ENCODE data around the gene SETD7.

SETD7 gene

GRCh38 chr4:139453371-139454110 lies 102.5 kb downstream of the SETD7 start:
- Histone ChIP-seq H3K4me1 (ENCODE audit: insufficient read depth, low read length, poor library complexity, severe bottlenecking) (peaks cover 51% of the 10 kb centered on the region), H3K36me3 (ENCODE audit: insufficient read depth, low read length) (no peaks in the 10 kb centered on the region), H3K79me2 (ENCODE audit: insufficient read depth, low read length) (peaks cover 51% of the 10 kb centered on the region), H4K20me1 (ENCODE audit: insufficient read depth, low read length, poor library complexity, severe bottlenecking) (peaks cover 35% of the 10 kb centered on the region), H3K27me3 (ENCODE audit: insufficient read depth, low read length, poor library complexity, severe bottlenecking) (no peaks in the 10 kb centered on the region), H3K4me2 (ENCODE audit: low read depth, low read length, poor library complexity, severe bottlenecking) (peak overlapping the region; percentile 95), H3K9me3 (ENCODE audit: insufficient read depth, low read depth, low read length) (no peaks in the 10 kb centered on the region), H3F3A (ENCODE audit: low read depth) (peaks cover 7% of the 10 kb centered on the region; the same call in 1 of the 2 replicates), H2AFZ (ENCODE audit: low read length) (peak overlapping the region; percentile 92), H3K4me3 (ENCODE audit: low read length, poor library complexity, severe bottlenecking) (peak overlapping the region; percentile 80), H3K9me2 (replicated peaks; ENCODE audit: low read depth, low read length) (no peaks in the 10 kb centered on the region), H3K9ac (ENCODE audit: low read depth, low read length, poor library complexity, severe bottlenecking) (peak overlapping the region; percentile 88)
- TF ChIP-seq EZH2phosphoT487 (IDR thresholded peaks at IDR 0.05; ENCODE audit: borderline replicate concordance) (no peak), CTCF (conservative IDR thresholded peaks at IDR 0.05; ENCODE audit: low read length) (no peak; the same call in none of the 2 replicates)

- TF ChIP-seq CTCF (conservative IDR thresholded peaks at IDR 0.05; ENCODE audit: low read length), result peak; percentile 68
- TF ChIP-seq EZH2phosphoT487 (IDR thresholded peaks at IDR 0.05; ENCODE audit: borderline replicate concordance), result no peak
- H3K36me3 ChIP-seq (ENCODE audit: insufficient read depth, low read length), result no peaks in the 10 kb centered on the region
- peaks cover 47% of the 10 kb centered on the region for H3K4me1 ChIP-seq (ENCODE audit: insufficient read depth, low read length, poor library complexity, severe bottlenecking)
- H3K27me3 ChIP-seq (ENCODE audit: insufficient read depth, low read length, poor library complexity, severe bottlenecking), result no peaks in the 10 kb centered on the region
- H3K4me3 ChIP-seq (ENCODE audit: low read length, poor library complexity, severe bottlenecking), result peak overlapping the region; percentile 80
- H4K20me1 ChIP-seq (ENCODE audit: insufficient read depth, low read length, poor library complexity, severe bottlenecking), result peaks cover 34% of the 10 kb centered on the region
- H3K4me2 ChIP-seq (ENCODE audit: low read depth, low read length, poor library complexity, severe bottlenecking), result peak overlapping the region; percentile 95
- no peaks in the 10 kb centered on the region for H3K9me3 ChIP-seq (ENCODE audit: insufficient read depth, low read depth, low read length)
- H3F3A ChIP-seq (ENCODE audit: low read depth), result peaks cover 7% of the 10 kb centered on the region; the same call in 1 of the 2 replicates
- peak overlapping the region; percentile 88 for H3K9ac ChIP-seq (ENCODE audit: low read depth, low read length, poor library complexity, severe bottlenecking)
- H3K79me2 ChIP-seq (ENCODE audit: insufficient read depth, low read length), result peaks cover 45% of the 10 kb centered on the region
- peak overlapping the region; percentile 92 for H2AFZ ChIP-seq (ENCODE audit: low read length)
- H3K9me2 ChIP-seq (replicated peaks; ENCODE audit: low read depth, low read length), result no peaks in the 10 kb centered on the region
These were observed 103.0 kb downstream of the SETD7 start for GRCh38 chr4:139453041-139453370.

- peaks cover 38% of the 10 kb centered on the region for H3K4me1 ChIP-seq (ENCODE audit: insufficient read depth, low read length, poor library complexity, severe bottlenecking)
- H3K9me3 ChIP-seq (ENCODE audit: insufficient read depth, low read depth, low read length), result no peaks in the 10 kb centered on the region
- no peaks in the 10 kb centered on the region for H3K36me3 ChIP-seq (ENCODE audit: insufficient read depth, low read length)
- TF ChIP-seq EZH2phosphoT487 (IDR thresholded peaks at IDR 0.05; ENCODE audit: borderline replicate concordance) (no peak), CTCF (conservative IDR thresholded peaks at IDR 0.05; ENCODE audit: low read length) (no peak)
- peak overlapping the region; percentile 88 for H3K9ac ChIP-seq (ENCODE audit: low read depth, low read length, poor library complexity, severe bottlenecking)
- H3K9me2 ChIP-seq (replicated peaks; ENCODE audit: low read depth, low read length), result no peaks in the 10 kb centered on the region
- H3K4me3 ChIP-seq (ENCODE audit: low read length, poor library complexity, severe bottlenecking), result peak overlapping the region; percentile 80
- no peaks in the 10 kb centered on the region for H3K27me3 ChIP-seq (ENCODE audit: insufficient read depth, low read length, poor library complexity, severe bottlenecking)
- H2AFZ ChIP-seq (ENCODE audit: low read length), result no peak overlapping the region
- H3K4me2 ChIP-seq (ENCODE audit: low read depth, low read length, poor library complexity, severe bottlenecking), result peak overlapping the region; percentile 95
- H3K79me2 ChIP-seq (ENCODE audit: insufficient read depth, low read length), result peaks cover 36% of the 10 kb centered on the region
- peaks cover 24% of the 10 kb centered on the region for H4K20me1 ChIP-seq (ENCODE audit: insufficient read depth, low read length, poor library complexity, severe bottlenecking)
- peaks cover 7% of the 10 kb centered on the region; the same call in 1 of the 2 replicates for H3F3A ChIP-seq (ENCODE audit: low read depth)
These were observed 104.0 kb downstream of the SETD7 start for GRCh38 chr4:139451997-139452396.
